PC-3 (cell line): ENCODE results near the gene LRRFIP1. TPM values are rescaled to one million over a fixed set of nuclear protein-coding genes. Genes with fewer than 3 reads are reported as not detected.

Experiments used
- ATAC-seq: fragments of 200-7000 bp; cut with Tn5 transposase; 2 replicates; pipeline ENCODE4 v1.9.1; 2020; ENCODE audit warnings: mild to moderate bottlenecking, moderate library complexity
- BruUV-seq: library from RNA; stranded (reverse); fragments of 400-500 nt; replicated peaks from 2 replicates; lab custom pipeline; 2021; lab: Mats Ljungman, UMichigan
- CTCF ChIA-PET: fragments of 300-600 bp; sonication (Branson Sonifier 250); formaldehyde crosslinking; loops from one replicate; lab custom pipeline; 2022; ENCODE audit warnings: antibody characterized with exemption; lab: Charles Lee
- POLR2A ChIA-PET: fragments of 300-600 bp; sonication (Branson Sonifier 250); formaldehyde crosslinking; loops from one replicate; lab custom pipeline; 2022; ENCODE audit warnings: antibody characterized with exemption; ENCODE audit not compliant: unreplicated experiment; lab: Charles Lee
- DNase-seq: peaks from one replicate; pipeline ENCODE4 v3.0.0-alpha.2; 2015
- H2AFZ ChIP-seq: fragments of 300-600 bp; sonication (generic); 2 replicates; pipeline ENCODE4 v1.6.0; 2016; ENCODE audit warnings: antibody characterized with exemption, low read length
- H3F3A ChIP-seq: fragments of 300-600 bp; sonication (generic); one replicate; pipeline ENCODE4 v1.6.0; 2017; ENCODE audit warnings: antibody characterized with exemption, low read length, control low read depth, mild to moderate bottlenecking; ENCODE audit not compliant: unreplicated experiment
- H3K27ac ChIP-seq: fragments of 300-600 bp; sonication (generic); 2 replicates; pipeline ENCODE4 v1.5.1; 2016; ENCODE audit warnings: mild to moderate bottlenecking, low read length
- H3K27me3 ChIP-seq: fragments of 300-600 bp; sonication (generic); 2 replicates; pipeline ENCODE4 v1.6.1; 2016; ENCODE audit warnings: low read length, mixed read lengths
- H3K36me3 ChIP-seq: fragments of 300-600 bp; sonication (generic); 2 replicates; pipeline ENCODE4 v1.6.1; 2016; ENCODE audit warnings: low read depth, mixed run types, low read length, mixed read lengths
- H3K4me1 ChIP-seq: fragments of 300-600 bp; sonication (generic); 2 replicates; pipeline ENCODE4 v1.5.1; 2016; ENCODE audit warnings: low read length; ENCODE audit not compliant: insufficient read depth
- H3K4me2 ChIP-seq: fragments of 300-600 bp; sonication (generic); 2 replicates; pipeline ENCODE4 v1.6.0; 2016; ENCODE audit warnings: low read length
- H3K4me3 ChIP-seq: fragments of 300-600 bp; sonication (generic); 2 replicates; pipeline ENCODE4 v1.5.1; 2016; ENCODE audit warnings: mild to moderate bottlenecking, low read length, mixed read lengths
- H3K79me2 ChIP-seq: fragments of 300-600 bp; sonication (generic); 2 replicates; pipeline ENCODE4 v1.6.1; 2017; ENCODE audit warnings: low read length, mixed read lengths
- H3K9ac ChIP-seq: fragments of 300-600 bp; sonication (generic); 2 replicates; pipeline ENCODE4 v1.6.0; 2016; ENCODE audit warnings: mild to moderate bottlenecking, low read length
- H3K9me2 ChIP-seq: fragments of 300-600 bp; sonication (generic); replicated peaks from 2 replicates; pipeline ENCODE4 v1.6.1; 2016; ENCODE audit warnings: mixed run types, low read length, mixed read lengths
- H3K9me3 ChIP-seq: fragments of 300-600 bp; sonication (generic); 2 replicates; pipeline ENCODE4 v1.6.1; 2016; ENCODE audit warnings: low read length, mixed read lengths
- H4K20me1 ChIP-seq: fragments of 300-600 bp; sonication (generic); 2 replicates; pipeline ENCODE4 v1.6.1; 2016; ENCODE audit warnings: low read length, mixed read lengths
- CTCF ChIP-seq: fragments of 300-600 bp; sonication (generic); conservative IDR thresholded peaks from 2 replicates; pipeline ENCODE4 v1.5.1; 2017; ENCODE audit warnings: antibody characterized with exemption, low read depth, mild to moderate bottlenecking, low read length
- EZH2 ChIP-seq: fragments of 300-600 bp; sonication (generic); IDR thresholded peaks from one replicate; pipeline ENCODE4 v1.6.1; 2017; ENCODE audit warnings: antibody characterized with exemption, mild to moderate bottlenecking, low read length; ENCODE audit not compliant: unreplicated experiment
- EZH2phosphoT487 ChIP-seq: fragments of 300-600 bp; sonication (generic); IDR thresholded peaks from 2 replicates; pipeline ENCODE4 v1.6.1; 2018; ENCODE audit warnings: mild to moderate bottlenecking, antibody characterized with exemption, low read length, borderline replicate concordance
- intact Hi-C: fragments of 100-400 bp; cut with micrococcal nuclease; formaldehyde crosslinking; loops from 2 replicates; pipeline ENCODE4 v1.9.0; 2023
- total RNA-seq: library from RNA; depleted of rRNA; stranded (reverse); fragments of >200 nt; gene quantifications from 2 replicates; pipeline ENCODE4 v1.2.3, GENCODE V29; 2014

The LRRFIP1 gene
- total RNA-seq, 1 experiment from 2014 or later, result 87.8 TPM

GRCh38 chr2:237725661-237726060 is 98.3 kb downstream of the LRRFIP1 start:
- ChIA-PET POLR2A (no interaction called here), CTCF (no interaction called here)
- H3K27me3 ChIP-seq, result no peaks in the 10 kb centered on the region
- no peaks in the 10 kb centered on the region for H3K9me2 ChIP-seq
- H4K20me1 ChIP-seq, result peaks cover 6% of the 10 kb centered on the region; the same call in 1 of the 2 replicates
- intact Hi-C loops, result no loop called here
- BruUV-seq, result no TSS peak
- H3K9me3 ChIP-seq, result no peaks in the 10 kb centered on the region
- DNase-seq, result no peak
- no peak overlapping the region for H2AFZ ChIP-seq
- no peak overlapping the region for H3K4me2 ChIP-seq
- no peak overlapping the region for H3K9ac ChIP-seq
- H3K4me3 ChIP-seq, result no peak overlapping the region
- no peak overlapping the region for H3K27ac ChIP-seq
- no peak for ATAC-seq
- H3K36me3 ChIP-seq, result no peaks in the 10 kb centered on the region; the same call in 1 of the 2 replicates
- H3K4me1 ChIP-seq, result peaks cover 11% of the 10 kb centered on the region
- H3K79me2 ChIP-seq, result peaks cover 79% of the 10 kb centered on the region
- TF ChIP-seq EZH2, result no peak
- no peak for TF ChIP-seq EZH2phosphoT487
- no peak for TF ChIP-seq CTCF
- H3F3A ChIP-seq, result no peaks in the 10 kb centered on the region

- CTCF ChIA-PET, result no interaction called here
Observed at GRCh38 chr2:237726401-237726830, 99.0 kb downstream of the LRRFIP1 start.

More at GRCh38 chr2:237726401-237726830, 99.0 kb downstream of the LRRFIP1 start:
- peaks cover 78% of the 10 kb centered on the region for H3K79me2 ChIP-seq
- no peak overlapping the region for H3K9ac ChIP-seq
- no peaks in the 10 kb centered on the region for H3K9me2 ChIP-seq
- ATAC-seq (no peak), DNase-seq (no peak)
- H4K20me1 ChIP-seq, result no peaks in the 10 kb centered on the region
- H2AFZ ChIP-seq, result no peak overlapping the region
- no TSS peak for BruUV-seq
- H3K27ac ChIP-seq, result no peak overlapping the region
- H3K4me1 ChIP-seq, result peaks cover 18% of the 10 kb centered on the region
- intact Hi-C loops, result no loop called here
- H3K27me3 ChIP-seq, result no peaks in the 10 kb centered on the region
- no peak overlapping the region for H3K4me3 ChIP-seq
- no peak overlapping the region for H3K4me2 ChIP-seq
- H3K36me3 ChIP-seq, result no peaks in the 10 kb centered on the region; the same call in 1 of the 2 replicates
- no peaks in the 10 kb centered on the region for H3F3A ChIP-seq
- TF ChIP-seq EZH2phosphoT487 (no peak), EZH2 (no peak), CTCF (no peak)
- H3K9me3 ChIP-seq, result no peaks in the 10 kb centered on the region
- POLR2A ChIA-PET, result no interaction called here
